Measurements from ENCODE around the gene ARFGAP1. TPM values are rescaled to one million over a fixed set of nuclear protein-coding genes. Genes with fewer than 3 reads are reported as not detected.

Gene ARFGAP1
- total RNA-seq, result 97.1 TPM

GRCh38 chr20:63272105-63273058, at the start of gene ARFGAP1:
Gene ARFGAP1, plus strand, starts transcription at chr20:63272813. Its CDS starts 2,768 bp downstream, at chr20:63275581.

DNA sequence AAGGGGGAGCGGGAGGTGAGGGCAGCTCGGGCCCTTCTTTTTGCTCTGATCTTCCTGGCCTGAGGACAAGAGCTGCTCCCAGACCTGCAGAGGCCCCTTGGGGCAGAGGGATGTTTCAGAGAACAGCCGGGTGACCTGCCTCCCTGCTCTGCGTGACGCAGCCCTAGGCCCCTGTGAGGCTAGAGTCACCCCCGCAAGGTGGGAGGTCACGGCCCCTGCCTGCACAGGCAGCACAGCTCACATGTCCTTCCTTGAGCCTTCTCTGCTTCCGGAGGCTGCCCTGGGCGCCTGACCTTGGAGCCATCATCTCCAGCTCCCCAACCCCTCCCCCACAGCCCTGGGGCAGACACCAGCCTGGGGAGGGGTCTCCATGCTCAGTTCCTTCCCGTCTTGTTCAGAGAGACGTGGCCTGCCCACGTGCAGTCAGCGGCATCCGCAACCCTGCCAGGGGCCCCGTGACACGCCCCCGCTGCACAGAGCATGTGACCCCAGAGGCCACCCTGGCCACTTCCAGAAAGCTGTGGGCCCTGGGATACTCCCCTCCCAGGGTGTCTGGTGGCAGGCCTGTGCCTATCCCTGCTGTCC, 37.1 kb upstream of the ARFGAP1 start, which contains the start of gene BIRC7:
Gene BIRC7 (plus strand): TSS at position 507 of the 585 bp plus-strand sequence. CDS start 192 bp downstream, outside the sequence.

GRCh38 chr20:63254232-63254605, 18.4 kb upstream of the ARFGAP1 start, which contains the start of gene NKAIN4:
Gene NKAIN4, minus strand, starts transcription at chr20:63254463. Its CDS starts 13 bp downstream, at chr20:63254450.

GRCh38 chr20:63292904-63293303, 20.3 kb downstream of the ARFGAP1 start, which contains the start of gene COL20A1:
Gene COL20A1, plus strand, starts transcription at chr20:63293186. Its CDS starts 1,922 bp downstream, at chr20:63295108.

Other genes with a start within 250 kb of the ARFGAP1 start
- 37.3 TPM for gene YTHDF1, start 56.7 kb upstream of the ARFGAP1 start, total RNA-seq
- gene BIRC7, start 36.9 kb upstream of the ARFGAP1 start, total RNA-seq, result 33.8 TPM
- gene NKAIN4, start 18.4 kb upstream of the ARFGAP1 start, total RNA-seq, result 24.6 TPM
- gene COL20A1, start 20.4 kb downstream of the ARFGAP1 start, total RNA-seq, result 4.7 TPM
- gene CHRNA4, start 88.5 kb downstream of the ARFGAP1 start, total RNA-seq, result 12.0 TPM
- 31.6 TPM for gene KCNQ2, start 199.8 kb downstream of the ARFGAP1 start, total RNA-seq
- gene EEF1A2, start 226.3 kb downstream of the ARFGAP1 start, total RNA-seq, result 87.6 TPM
- 104 TPM for gene PPDPF, start 248.0 kb downstream of the ARFGAP1 start, total RNA-seq